ENCODE data around the gene DMTF1. TPM values are rescaled to one million over a fixed set of nuclear protein-coding genes. Genes with fewer than 3 reads are reported as not detected.

Gene DMTF1
- total RNA-seq, 1 experiment from 2014 or later = 56.3 TPM

DNA sequence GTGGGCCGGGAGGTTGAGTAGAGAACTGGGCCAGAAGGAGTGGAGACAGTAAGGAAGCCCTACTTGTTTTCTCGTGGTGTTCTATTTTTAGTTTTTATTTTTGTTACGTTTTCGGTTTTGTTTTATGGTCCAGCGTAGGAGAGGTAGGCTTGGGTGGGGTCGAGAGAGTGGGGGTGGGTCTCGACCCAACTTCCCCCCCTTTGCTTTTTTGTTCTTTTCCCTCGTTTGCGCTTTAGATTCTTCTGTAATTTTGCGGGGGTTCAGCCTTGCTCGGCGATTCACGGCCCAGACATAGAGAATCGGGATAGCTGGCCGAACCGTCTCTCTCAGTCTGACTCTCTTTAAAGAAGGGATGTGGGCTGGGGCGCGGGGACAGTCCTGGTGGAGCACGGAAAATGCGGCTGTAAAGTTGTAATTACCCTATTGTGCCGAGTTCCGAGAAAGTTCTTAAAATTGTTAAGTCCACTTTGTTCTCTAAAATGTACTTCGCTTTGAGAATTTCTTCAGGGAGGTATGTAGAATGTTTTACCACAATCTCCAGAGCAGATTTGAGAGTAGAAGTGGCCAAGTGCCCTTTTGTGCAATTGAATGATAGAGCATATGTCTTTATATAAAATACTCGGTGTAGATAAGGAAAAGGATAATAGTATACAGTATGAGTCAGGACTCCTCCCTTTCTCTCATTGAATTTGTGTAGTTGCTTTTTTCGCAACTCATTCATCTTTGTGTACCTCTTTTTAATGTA, 816 bp downstream of the DMTF1 start (continued):
- no peak for TF ChIP-seq EZH2phosphoT487 (IDR thresholded peaks at IDR 0.05; ENCODE audit: borderline replicate concordance)

DNA sequence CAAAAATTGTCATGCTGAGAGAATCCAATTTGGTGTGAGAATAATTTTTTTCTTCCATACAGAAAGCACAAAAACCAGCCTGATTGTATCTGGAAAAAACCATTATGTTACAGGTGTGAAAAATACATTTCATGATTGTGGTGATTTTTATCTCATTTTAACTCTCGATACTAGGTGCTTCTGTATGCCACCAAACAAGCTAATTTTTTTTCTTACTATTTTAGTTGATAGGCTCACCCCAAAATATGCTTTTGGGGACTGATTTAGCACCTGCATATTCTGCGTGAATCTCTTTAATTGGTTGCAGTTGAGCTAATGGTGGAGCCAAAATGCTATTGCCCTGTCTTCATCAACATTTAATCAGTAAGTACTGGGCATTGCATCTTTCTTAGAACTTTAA, 1.9 kb downstream of the DMTF1 start:
- BruUV-seq (replicated peaks) = no TSS peak

More for the DNA sequence above, 1.9 kb downstream of the DMTF1 start:
- intact Hi-C loops (cut with micrococcal nuclease) = no loop called here
- RAD21 ChIA-PET (ENCODE audit: low non-redundant PET in 1 of 2, low total read pairs in 2 of 2, uncharacterized antibody in 2 of 2, unreplicated experiment in 2 of 2) = no interaction called here
- POLR2A ChIA-PET = no interaction called here
- no peaks in the 10 kb centered on the region for H3K9me3 ChIP-seq (ENCODE audit: control insufficient read depth in 1 of 2, insufficient read depth in 1 of 2, low read depth in 1 of 2, low read length in 2 of 2)
- H3K27me3 ChIP-seq (ENCODE audit: insufficient read depth, low read length) = no peaks in the 10 kb centered on the region
- CTCF ChIA-PET = no interaction called here
- no peaks in the 10 kb centered on the region for H4K20me1 ChIP-seq (ENCODE audit: insufficient read depth)
- no peaks in the 10 kb centered on the region for H3K9me2 ChIP-seq (ENCODE audit: insufficient read depth)
- peaks cover 0 to 3% of the 10 kb centered on the region in 2 experiments; a peak in 1 of 4 replicates for H3K36me3 ChIP-seq (ENCODE audit: control insufficient read depth in 1 of 2, insufficient read depth in 2 of 2, low read length in 2 of 2)
- H3K9ac ChIP-seq (ENCODE audit: low read length) = peak overlapping the region; percentile 95
- TF ChIP-seq CEBPB (IDR thresholded peaks at IDR 0.05; ENCODE audit: low read depth) (no peak), SP1 (IDR thresholded peaks at IDR 0.05; ENCODE audit: low read depth) (no peak)
- TF ChIP-seq, protein P1, sequence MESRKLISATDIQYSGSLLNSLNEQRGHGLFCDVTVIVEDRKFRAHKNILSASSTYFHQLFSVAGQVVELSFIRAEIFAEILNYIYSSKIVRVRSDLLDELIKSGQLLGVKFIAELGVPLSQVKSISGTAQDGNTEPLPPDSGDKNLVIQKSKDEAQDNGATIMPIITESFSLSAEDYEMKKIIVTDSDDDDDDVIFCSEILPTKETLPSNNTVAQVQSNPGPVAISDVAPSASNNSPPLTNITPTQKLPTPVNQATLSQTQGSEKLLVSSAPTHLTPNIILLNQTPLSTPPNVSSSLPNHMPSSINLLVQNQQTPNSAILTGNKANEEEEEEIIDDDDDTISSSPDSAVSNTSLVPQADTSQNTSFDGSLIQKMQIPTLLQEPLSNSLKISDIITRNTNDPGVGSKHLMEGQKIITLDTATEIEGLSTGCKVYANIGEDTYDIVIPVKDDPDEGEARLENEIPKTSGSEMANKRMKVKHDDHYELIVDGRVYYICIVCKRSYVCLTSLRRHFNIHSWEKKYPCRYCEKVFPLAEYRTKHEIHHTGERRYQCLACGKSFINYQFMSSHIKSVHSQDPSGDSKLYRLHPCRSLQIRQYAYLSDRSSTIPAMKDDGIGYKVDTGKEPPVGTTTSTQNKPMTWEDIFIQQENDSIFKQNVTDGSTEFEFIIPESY (IDR thresholded peaks at IDR 0.05; ENCODE audit: extremely low read depth, insufficient replicate concordance, low read length) = no peak
- DNase-seq (ENCODE audit: low read depth, low spot score) (no peak), ATAC-seq (no peak)
- H3K4me3 ChIP-seq (replicated peaks in 1 of 2; ENCODE audit: low read depth in 1 of 2, low read length in 2 of 2) = peak overlapping the region; percentile 90 to 92; a peak in 3 of 4 replicates
- H3K79me2 ChIP-seq (ENCODE audit: insufficient read depth, low read length) = peaks cover 64% of the 10 kb centered on the region
- no peak overlapping the region for H3K27ac ChIP-seq (ENCODE audit: low read depth, low read length)
- peak overlapping the region; percentile 85 for H3K4me2 ChIP-seq (ENCODE audit: low read length)
- H2AFZ ChIP-seq (ENCODE audit: low read depth, low read length, poor library complexity, severe bottlenecking) = no peak overlapping the region
- H3K4me1 ChIP-seq (ENCODE audit: control insufficient read depth in 1 of 2, insufficient read depth in 2 of 2, low read length in 2 of 2) = peaks cover 10 to 18% of the 10 kb centered on the region in 2 experiments; a peak in 3 of 4 replicates
